Stomach (tissue), 4 donors: ENCODE results near the gene RBM19.
"Not testable (repeated sequence)": the region's sequence is repeated elsewhere in the genome, so short reads cannot be mapped to it uniquely, and the experiment has no call there.

ENCODE experiments used
- CTCF ChIP-seq, 7 experiments: fragments of 450-650 bp in 4 of 7; fragments of 200-600 bp in 3 of 7; sonication (generic) in 3 of 7; IDR thresholded peaks; one replicate each; pipeline ENCODE4 v1.5.1; 2016 to 2019; ENCODE audit warnings: antibody characterized with exemption in 7 of 7, control low read depth in 2 of 7, mild to moderate bottlenecking in 1 of 7
- EP300 ChIP-seq: sonication (generic); formaldehyde crosslinking; IDR thresholded peaks from one replicate; pipeline ENCODE4 v1.6.1; 2017; ENCODE audit warnings: antibody characterized with exemption
- POLR2A ChIP-seq, 4 donors: fragments of 450-650 bp; IDR thresholded peaks; one replicate each; pipeline ENCODE4 v1.6.1; 2016; ENCODE audit warnings: antibody characterized with exemption in 4 of 4, control low read depth in 2 of 4, mild to moderate bottlenecking in 1 of 4, moderate library complexity in 1 of 4
- POLR2AphosphoS5 ChIP-seq, 3 donors: sonication (generic); formaldehyde crosslinking; IDR thresholded peaks; one replicate each; pipeline ENCODE4 v1.6.1; 2016; ENCODE audit warnings: antibody characterized with exemption in 3 of 3

DNA sequence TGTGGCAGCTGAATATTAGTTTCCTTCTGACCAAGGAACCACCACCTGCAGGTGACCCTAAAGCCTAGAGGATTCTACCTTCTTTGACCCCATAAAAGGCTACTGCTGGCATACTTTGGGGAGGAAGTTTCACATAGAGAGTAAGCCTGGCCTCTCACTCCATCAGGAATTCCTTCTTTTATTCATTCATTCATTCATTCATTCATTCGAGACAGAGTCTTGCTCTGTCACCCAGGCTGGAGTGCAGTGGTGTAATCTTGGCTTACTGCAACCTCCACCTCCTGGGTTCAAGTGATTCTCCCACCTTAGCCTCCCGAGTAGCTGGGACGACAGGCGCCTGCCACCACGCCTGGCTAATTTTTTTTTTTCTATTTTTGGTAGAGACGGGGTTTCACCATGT lies 64.8 kb downstream of the RBM19 start:
- TF ChIP-seq CTCF (IDR thresholded peaks at IDR 0.05); POLR2A (IDR thresholded peaks at IDR 0.05); POLR2AphosphoS5 (IDR thresholded peaks at IDR 0.05); EP300: not testable (repeated sequence)
